IPS-18a (cell line): ENCODE data around the gene SASH1.

Experiments
- H3K27ac ChIP-seq: one replicate; pipeline ENCODE4 v1.5.1; 2013; ENCODE audit warnings: low read length
- H3K27me3 ChIP-seq: one replicate; pipeline ENCODE4 v1.6.1; 2013; ENCODE audit warnings: mild to moderate bottlenecking, low read length; ENCODE audit not compliant: control insufficient read depth, insufficient read depth
- H3K36me3 ChIP-seq: one replicate; pipeline ENCODE4 v1.6.1; 2013; ENCODE audit warnings: low read depth, low read length; ENCODE audit not compliant: control insufficient read depth
- H3K4me1 ChIP-seq: one replicate; pipeline ENCODE4 v1.6.1; 2013; ENCODE audit warnings: low read depth, low read length; ENCODE audit not compliant: control insufficient read depth
- H3K4me3 ChIP-seq: one replicate; pipeline ENCODE4 v1.5.1; 2013; ENCODE audit warnings: low read length
- H3K9ac ChIP-seq: one replicate; pipeline ENCODE4 v1.6.1; 2013; ENCODE audit warnings: mild to moderate bottlenecking, low read length, moderate library complexity
- H3K9me3 ChIP-seq: one replicate; pipeline ENCODE4 v1.6.1; 2013; ENCODE audit warnings: low read depth, low read length; ENCODE audit not compliant: control insufficient read depth

SASH1 gene

DNA sequence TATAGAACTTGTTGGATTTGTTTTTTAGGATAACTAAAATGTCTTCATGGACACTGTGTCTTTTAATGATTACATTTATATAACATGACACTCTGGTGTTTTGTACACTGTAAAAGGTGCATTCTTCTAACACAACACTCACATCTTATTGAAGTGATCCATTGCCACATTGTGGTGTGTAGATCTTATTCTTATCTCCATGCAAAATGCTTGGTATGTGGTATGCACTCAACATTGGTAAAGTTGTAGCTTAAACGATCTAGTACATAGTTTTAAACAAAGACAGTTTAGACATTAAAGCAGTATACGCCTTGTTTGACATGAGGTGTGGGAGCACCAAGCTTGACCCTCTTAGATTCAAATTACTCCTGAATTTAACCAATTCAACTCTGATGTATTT, 84.7 kb downstream of the SASH1 start:
- H3K4me1 ChIP-seq, result no peaks in the 10 kb centered on the region
- no peak overlapping the region for H3K4me3 ChIP-seq
- H3K27ac ChIP-seq, result no peak overlapping the region
- H3K36me3 ChIP-seq, result no peaks in the 10 kb centered on the region
- H3K27me3 ChIP-seq, result no peaks in the 10 kb centered on the region
- H3K9me3 ChIP-seq, result no peaks in the 10 kb centered on the region
- no peak overlapping the region for H3K9ac ChIP-seq

DNA sequence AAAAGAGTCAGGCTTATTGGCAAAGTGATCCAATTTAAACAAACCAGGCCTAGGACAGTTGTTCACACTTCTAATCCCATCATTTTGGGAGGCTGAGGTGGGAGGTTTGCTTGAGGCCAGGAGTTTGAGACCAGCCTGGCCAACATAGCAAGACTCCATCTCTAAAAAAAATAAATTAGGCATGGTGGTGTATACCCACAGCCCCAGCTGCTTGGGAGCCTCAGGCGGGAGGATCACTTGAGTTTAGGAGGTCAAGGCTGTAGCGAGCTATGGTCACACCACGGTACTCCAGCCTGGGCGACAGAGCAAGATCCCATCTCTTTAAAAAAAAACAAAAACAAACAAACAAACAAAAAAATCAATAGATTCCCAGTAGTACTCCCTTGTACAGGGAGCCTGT, 86.8 kb downstream of the SASH1 start:
- no peaks in the 10 kb centered on the region for H3K36me3 ChIP-seq
- H3K9me3 ChIP-seq, result no peaks in the 10 kb centered on the region
- H3K9ac ChIP-seq, result no peak overlapping the region
- no peaks in the 10 kb centered on the region for H3K4me1 ChIP-seq
- no peak overlapping the region for H3K27ac ChIP-seq
- no peak overlapping the region for H3K4me3 ChIP-seq
- H3K27me3 ChIP-seq, result no peaks in the 10 kb centered on the region

DNA sequence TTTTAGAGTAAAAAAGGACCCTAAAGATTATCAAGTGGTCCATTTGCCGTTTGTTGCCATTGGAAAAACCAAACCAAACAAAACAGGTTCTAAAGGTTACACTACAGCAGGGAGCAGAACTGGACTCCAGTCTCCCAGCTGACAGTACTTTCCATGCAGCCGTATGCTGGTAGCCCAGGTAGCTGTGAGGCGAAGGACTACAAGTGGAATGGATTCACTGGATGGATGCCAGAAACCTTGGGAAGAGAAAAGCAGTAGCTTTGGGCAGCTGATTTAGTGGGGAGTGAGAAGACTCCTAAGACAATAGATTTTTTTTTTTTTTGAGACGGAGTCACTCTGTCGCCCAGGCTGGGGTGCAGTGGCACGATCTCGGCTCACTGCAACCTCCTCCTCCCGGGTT, 88.3 kb downstream of the SASH1 start:
- Histone ChIP-seq H3K9ac (no peak overlapping the region), H3K4me3 (no peak overlapping the region), H3K9me3 (no peaks in the 10 kb centered on the region), H3K27me3 (no peaks in the 10 kb centered on the region), H3K4me1 (no peaks in the 10 kb centered on the region), H3K27ac (no peak overlapping the region), H3K36me3 (no peaks in the 10 kb centered on the region)

DNA sequence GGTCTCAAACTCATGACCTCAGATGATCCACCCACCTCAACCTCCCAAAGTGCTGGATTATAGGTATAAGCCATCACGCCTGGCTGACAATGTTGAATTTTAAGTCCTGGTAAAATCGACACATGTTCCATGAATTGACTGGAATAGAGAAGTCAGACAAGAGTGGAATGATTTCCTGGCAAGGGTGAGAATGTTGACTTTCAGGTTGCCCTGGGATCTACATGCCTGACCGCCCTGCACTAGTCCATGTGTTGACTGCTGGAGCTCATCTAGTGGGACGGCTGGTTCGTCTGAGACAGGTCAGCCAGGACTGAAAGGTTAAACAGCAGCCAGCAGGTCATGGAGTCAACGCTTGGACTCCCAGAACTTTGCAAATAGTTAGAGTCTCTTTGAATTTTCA, 88.8 kb downstream of the SASH1 start:
- Histone ChIP-seq H3K4me1 (no peaks in the 10 kb centered on the region), H3K27ac (no peak overlapping the region), H3K4me3 (no peak overlapping the region), H3K27me3 (no peaks in the 10 kb centered on the region), H3K9ac (no peak overlapping the region), H3K36me3 (no peaks in the 10 kb centered on the region), H3K9me3 (no peaks in the 10 kb centered on the region)

DNA sequence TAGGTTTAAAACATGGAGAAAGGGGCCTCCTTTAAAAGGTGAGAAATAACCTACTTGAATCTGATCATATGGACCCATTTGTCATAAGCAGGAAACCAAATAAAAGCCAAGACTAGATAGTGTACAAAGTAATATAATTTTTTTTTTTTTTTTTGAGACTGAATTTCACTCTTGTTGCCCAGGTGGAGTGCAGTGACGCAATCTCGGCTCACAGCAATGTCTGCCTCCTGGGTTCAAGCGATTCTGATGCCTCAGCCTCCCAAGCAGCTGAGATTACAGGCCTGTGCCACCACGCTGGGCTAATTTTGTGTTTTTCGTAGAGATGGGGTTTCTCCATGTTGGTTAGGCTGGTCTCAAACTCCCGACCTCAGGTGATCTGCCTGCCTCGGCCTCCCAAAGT, 89.2 kb downstream of the SASH1 start:
- Histone ChIP-seq H3K4me1 (no peaks in the 10 kb centered on the region), H3K9ac (no peak overlapping the region), H3K27me3 (no peaks in the 10 kb centered on the region), H3K27ac (no peak overlapping the region), H3K9me3 (no peaks in the 10 kb centered on the region), H3K4me3 (no peak overlapping the region), H3K36me3 (no peaks in the 10 kb centered on the region)

DNA sequence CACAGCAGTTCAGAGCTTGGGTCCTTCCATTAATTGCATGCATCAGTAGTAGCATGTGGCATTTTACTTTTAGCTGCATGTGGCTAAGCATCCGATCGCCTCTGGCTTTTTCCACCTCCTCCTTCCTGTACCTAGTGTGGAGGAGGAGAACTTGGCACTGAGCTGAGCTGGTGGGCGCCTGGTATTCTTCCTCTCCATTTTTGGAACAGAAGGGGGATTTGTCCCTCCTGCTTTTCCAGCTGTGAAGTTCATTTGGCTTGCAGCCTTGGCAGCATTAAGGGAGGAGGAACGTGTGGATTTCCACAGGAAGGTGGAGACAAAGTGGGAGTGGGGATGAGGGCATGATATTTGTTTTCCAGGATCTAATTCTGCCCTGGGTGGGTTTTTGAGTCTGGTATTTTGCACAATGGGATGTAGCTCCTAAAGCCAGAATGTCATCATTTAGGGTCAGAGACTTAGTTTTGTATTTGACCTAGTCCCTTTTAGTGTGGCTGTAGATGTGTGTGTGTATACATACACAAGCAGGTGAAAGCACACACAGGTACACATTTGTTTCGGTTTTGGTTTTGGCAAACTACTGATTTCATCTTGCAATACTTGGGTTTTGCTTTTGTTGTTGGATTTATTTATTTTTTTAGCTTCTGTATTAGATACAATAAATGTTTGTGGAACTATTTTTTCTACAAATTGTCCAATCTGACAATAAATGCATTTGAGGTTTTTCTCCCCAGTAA, 90.0 kb downstream of the SASH1 start:
- Histone ChIP-seq H3K9ac (no peak overlapping the region), H3K9me3 (no peaks in the 10 kb centered on the region), H3K27me3 (no peaks in the 10 kb centered on the region), H3K4me3 (no peak overlapping the region), H3K27ac (no peak overlapping the region), H3K36me3 (no peaks in the 10 kb centered on the region), H3K4me1 (no peaks in the 10 kb centered on the region)

DNA sequence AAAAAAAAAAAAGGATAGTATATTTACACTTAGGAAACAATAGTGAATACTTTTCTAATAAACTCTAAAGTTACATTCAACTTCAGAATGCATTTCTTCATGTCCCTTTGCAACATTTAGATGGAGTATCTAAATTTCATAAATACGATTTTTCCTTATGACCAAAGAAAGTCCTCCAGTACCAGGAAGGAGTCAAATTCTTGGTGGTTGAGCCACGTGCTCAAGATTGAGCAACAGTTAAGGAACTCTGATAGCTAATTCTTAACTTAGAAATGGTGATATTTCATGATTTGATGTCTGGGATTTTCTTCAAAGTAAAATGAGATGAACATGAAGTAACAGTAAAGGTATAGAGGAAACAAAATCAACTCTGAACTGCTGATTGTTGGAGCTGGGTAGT, 92.7 kb downstream of the SASH1 start:
- no peaks in the 10 kb centered on the region for H3K9me3 ChIP-seq
- H3K27me3 ChIP-seq, result no peaks in the 10 kb centered on the region
- no peaks in the 10 kb centered on the region for H3K36me3 ChIP-seq
- H3K4me1 ChIP-seq, result no peaks in the 10 kb centered on the region
- H3K27ac ChIP-seq, result no peak overlapping the region
- no peak overlapping the region for H3K9ac ChIP-seq
- H3K4me3 ChIP-seq, result no peak overlapping the region

DNA sequence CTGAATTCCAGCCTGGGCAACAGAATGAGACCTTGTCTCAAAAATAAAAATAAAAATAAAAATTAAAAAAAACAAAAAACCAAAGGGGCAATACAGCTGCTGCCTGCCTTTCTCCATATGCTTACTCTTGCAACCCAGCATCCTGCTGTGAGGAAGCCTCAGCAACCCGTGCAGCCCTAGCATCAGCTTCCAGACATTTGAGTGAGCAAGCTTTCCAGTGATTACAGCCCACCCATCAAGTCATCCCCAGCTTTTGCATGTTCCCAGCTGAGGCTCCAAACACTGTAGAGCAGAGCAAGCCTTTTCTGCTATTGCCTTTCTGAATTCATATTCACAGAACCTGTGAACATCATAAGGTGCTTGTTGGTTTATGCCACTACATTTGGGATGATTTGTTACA, 93.8 kb downstream of the SASH1 start:
- Histone ChIP-seq H3K4me1 (no peaks in the 10 kb centered on the region), H3K27me3 (no peaks in the 10 kb centered on the region), H3K27ac (no peak overlapping the region), H3K4me3 (no peak overlapping the region), H3K36me3 (no peaks in the 10 kb centered on the region), H3K9ac (no peak overlapping the region), H3K9me3 (no peaks in the 10 kb centered on the region)

DNA sequence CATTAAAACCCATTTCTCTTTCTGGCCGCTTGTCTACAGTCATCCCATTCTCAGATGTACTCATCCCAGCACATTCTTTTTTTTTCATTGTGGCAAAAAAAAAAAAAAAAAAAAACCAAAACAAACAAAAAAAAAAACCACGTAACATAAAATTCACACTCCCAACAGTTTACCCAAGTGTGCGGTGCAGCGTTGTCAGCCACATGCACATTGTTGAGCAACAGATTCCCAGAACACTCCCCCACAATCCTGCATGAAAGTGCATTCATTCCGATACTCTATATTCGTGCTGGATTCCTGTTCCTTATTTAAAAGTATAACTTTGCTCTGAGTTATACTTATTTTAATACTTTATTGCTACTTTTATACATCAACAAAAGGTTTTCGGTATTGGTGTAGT, 96.0 kb downstream of the SASH1 start:
- no peaks in the 10 kb centered on the region for H3K9me3 ChIP-seq
- H3K4me3 ChIP-seq, result no peak overlapping the region
- H3K9ac ChIP-seq, result no peak overlapping the region
- H3K27me3 ChIP-seq, result no peaks in the 10 kb centered on the region
- H3K36me3 ChIP-seq, result no peaks in the 10 kb centered on the region
- no peak overlapping the region for H3K27ac ChIP-seq
- H3K4me1 ChIP-seq, result peaks cover 1% of the 10 kb centered on the region

DNA sequence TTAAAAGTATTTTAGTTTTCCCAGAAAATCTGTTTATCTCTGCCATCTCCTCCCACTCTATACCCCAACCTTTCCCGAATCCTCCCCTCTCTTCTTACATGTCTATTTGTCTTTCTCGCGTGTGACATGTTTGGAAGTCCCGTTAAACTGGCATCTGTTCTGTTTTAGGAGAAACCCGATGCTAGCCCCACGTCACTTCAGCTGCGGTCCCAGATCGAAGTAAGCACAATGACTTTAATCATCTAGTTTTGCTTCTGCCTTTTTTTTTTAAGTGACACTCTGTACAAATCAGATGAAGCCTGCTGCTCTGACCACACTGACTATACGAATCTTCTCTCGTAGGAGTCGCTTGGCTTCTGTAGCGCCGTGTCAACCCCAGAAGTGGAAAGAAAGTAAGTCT, 97.4 kb downstream of the SASH1 start:
- no peaks in the 10 kb centered on the region for H3K9me3 ChIP-seq
- H3K4me1 ChIP-seq, result peaks cover 10% of the 10 kb centered on the region
- H3K27ac ChIP-seq, result no peak overlapping the region
- H3K36me3 ChIP-seq, result no peaks in the 10 kb centered on the region
- H3K4me3 ChIP-seq, result no peak overlapping the region
- no peaks in the 10 kb centered on the region for H3K27me3 ChIP-seq
- H3K9ac ChIP-seq, result no peak overlapping the region

DNA sequence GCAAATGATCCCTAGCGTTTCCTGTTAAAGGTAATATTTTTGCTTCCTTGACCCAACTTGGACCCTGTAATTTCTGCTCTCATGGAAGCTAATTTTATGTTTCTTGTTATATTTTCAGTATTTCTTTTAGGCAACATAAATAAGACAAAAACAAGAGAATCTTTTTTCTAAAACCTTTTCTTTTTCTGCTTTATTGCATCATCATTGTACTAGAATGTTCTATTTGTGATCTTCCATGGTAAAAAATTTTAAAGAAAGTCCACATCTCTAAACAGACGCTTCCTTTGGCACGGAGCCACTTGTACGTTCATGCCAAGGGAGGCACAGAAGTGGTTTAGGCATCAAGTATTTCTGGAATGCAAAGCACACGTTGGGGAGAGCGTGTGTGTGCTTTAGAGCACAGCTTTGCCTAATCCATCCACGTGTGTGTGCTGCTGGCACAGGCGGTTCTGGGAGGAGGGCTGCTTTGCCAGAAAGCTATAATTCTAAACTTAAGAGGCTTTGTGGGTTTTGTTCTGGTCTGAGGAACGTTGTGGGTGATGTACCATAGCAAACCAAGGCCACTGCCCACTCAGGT, 98.3 kb downstream of the SASH1 start:
- no peaks in the 10 kb centered on the region for H3K36me3 ChIP-seq
- no peak overlapping the region for H3K27ac ChIP-seq
- H3K4me1 ChIP-seq, result peaks cover 10% of the 10 kb centered on the region
- H3K9ac ChIP-seq, result no peak overlapping the region
- no peak overlapping the region for H3K4me3 ChIP-seq
- no peaks in the 10 kb centered on the region for H3K27me3 ChIP-seq
- H3K9me3 ChIP-seq, result no peaks in the 10 kb centered on the region

DNA sequence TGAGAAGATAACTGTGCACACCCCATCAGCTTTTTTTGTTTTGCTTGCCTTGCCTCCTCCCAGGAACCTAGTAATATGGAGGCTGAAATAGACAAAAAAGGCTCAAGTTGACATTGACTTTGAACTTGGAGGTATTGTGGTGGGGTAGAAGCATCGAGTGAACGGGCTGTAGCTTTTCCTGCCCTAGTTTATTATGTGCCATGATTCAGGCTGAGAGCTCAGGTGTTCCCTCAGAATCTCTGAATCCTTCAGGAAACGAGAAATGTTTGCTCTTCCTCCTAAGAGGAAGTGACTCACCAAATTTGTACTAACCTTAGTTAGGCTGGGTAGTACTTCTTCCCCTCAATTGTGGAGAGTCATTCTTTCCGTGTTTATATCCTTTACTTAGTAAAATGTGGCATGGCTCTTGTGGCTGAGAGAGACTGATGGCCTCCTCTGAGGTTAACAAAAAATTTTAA, 98.8 kb downstream of the SASH1 start:
- Histone ChIP-seq H3K27ac (no peak overlapping the region), H3K36me3 (no peaks in the 10 kb centered on the region), H3K27me3 (no peaks in the 10 kb centered on the region), H3K9ac (no peak overlapping the region), H3K4me1 (peaks cover 12% of the 10 kb centered on the region), H3K9me3 (no peaks in the 10 kb centered on the region), H3K4me3 (no peak overlapping the region)
